Neural progenitor cell (in vitro differentiated cells): Measurements from ENCODE around the gene PADI4. TPM values are rescaled to one million over a fixed set of nuclear protein-coding genes. Genes with fewer than 3 reads are reported as not detected.

Experiments used
- DNase-seq: peaks from one replicate; pipeline ENCODE4 v3.0.0-alpha.2; 2016; ENCODE audit warnings: low spot score
- H2AFZ ChIP-seq: fragments of 200-600 bp; sonication (generic); replicated peaks from 2 replicates; pipeline ENCODE4 v1.6.1; 2016; ENCODE audit warnings: antibody characterized with exemption
- H3F3A ChIP-seq: fragments of 200-600 bp; sonication (generic); 2 replicates; pipeline ENCODE4 v1.6.1; 2016; ENCODE audit warnings: antibody characterized with exemption, low read depth
- H3K27ac ChIP-seq: fragments of 200-600 bp; sonication (generic); 2 replicates; pipeline ENCODE4 v1.5.1; 2016; ENCODE audit warnings: mild to moderate bottlenecking
- H3K27me3 ChIP-seq: fragments of 200-600 bp; sonication (generic); 2 replicates; pipeline ENCODE4 v1.6.1; 2016; ENCODE audit warnings: mild to moderate bottlenecking, moderate library complexity
- H3K36me3 ChIP-seq: fragments of 200-600 bp; sonication (generic); 2 replicates; pipeline ENCODE4 v1.5.1; 2016
- H3K4me1 ChIP-seq: fragments of 200-600 bp; sonication (generic); 2 replicates; pipeline ENCODE4 v1.6.1; 2016; ENCODE audit warnings: mixed run types
- H3K4me2 ChIP-seq: fragments of 200-600 bp; sonication (generic); 2 replicates; pipeline ENCODE4 v1.6.1; 2016
- H3K4me3 ChIP-seq: fragments of 200-600 bp; sonication (generic); 2 replicates; pipeline ENCODE4 v1.5.1; 2016
- H3K79me2 ChIP-seq: fragments of 200-600 bp; sonication (generic); 2 replicates; pipeline ENCODE4 v1.6.1; 2016; ENCODE audit warnings: low read depth
- H3K9ac ChIP-seq: fragments of 200-600 bp; sonication (generic); 2 replicates; pipeline ENCODE4 v1.6.1; 2016
- H3K9me3 ChIP-seq: fragments of 200-600 bp; sonication (generic); 2 replicates; pipeline ENCODE4 v1.5.1; 2016; ENCODE audit warnings: low read depth
- H4K20me1 ChIP-seq: fragments of 200-600 bp; sonication (generic); 2 replicates; pipeline ENCODE4 v1.6.1; 2016; ENCODE audit warnings: low read depth
- H3K27ac Mint-ChIP-seq: 3 replicates; pipeline ENCODE4 v1.8.0; 2021; ENCODE audit warnings: mixed read lengths
- H3K27me3 Mint-ChIP-seq: 2 replicates; pipeline ENCODE4 v1.8.0; 2022; ENCODE audit warnings: low read depth, mild to moderate bottlenecking, inconsistent platforms, moderate library complexity, mixed read lengths; ENCODE audit not compliant: insufficient read depth
- H3K36me3 Mint-ChIP-seq: 3 replicates; pipeline ENCODE4 v1.8.0; 2021; ENCODE audit warnings: mixed read lengths
- H3K4me1 Mint-ChIP-seq: 3 replicates; pipeline ENCODE4 v1.8.0; 2021; ENCODE audit warnings: mixed read lengths
- H3K4me3 Mint-ChIP-seq: 3 replicates; pipeline ENCODE4 v1.8.0; 2021; ENCODE audit warnings: mild to moderate bottlenecking, moderate library complexity, mixed read lengths
- H3K9me3 Mint-ChIP-seq: 3 replicates; pipeline ENCODE4 v1.8.0; 2020; ENCODE audit warnings: mixed read lengths
- CTCF ChIP-seq: fragments of 200-600 bp; sonication (generic); IDR thresholded peaks from 2 replicates; pipeline ENCODE4 v1.5.1; 2017; ENCODE audit warnings: antibody characterized with exemption, mild to moderate bottlenecking
- EZH2 ChIP-seq: fragments of 200-600 bp; sonication (generic); IDR thresholded peaks from 2 replicates; pipeline ENCODE4 v1.6.1; 2017; ENCODE audit warnings: antibody characterized with exemption, mild to moderate bottlenecking, moderate library complexity
- EZH2phosphoT487 ChIP-seq: fragments of 200-600 bp; sonication (generic); IDR thresholded peaks from 2 replicates; pipeline ENCODE4 v1.6.1; 2017; ENCODE audit warnings: antibody characterized with exemption
- total RNA-seq: library from RNA; depleted of rRNA; stranded (reverse); fragments of >200 nt; gene quantifications from 2 replicates; pipeline ENCODE4 v1.2.3, GENCODE V29; 2015; ENCODE audit warnings: low replicate concordance

The PADI4 gene
- total RNA-seq, 1 donor from 2014 or later = not detected

GRCh38 chr1:17280436-17280835 lies 27.6 kb upstream of the PADI4 start:
- no peaks in the 10 kb centered on the region for H3K36me3 ChIP-seq
- H3K27me3 ChIP-seq = no peaks in the 10 kb centered on the region
- no peak for DNase-seq
- H3K36me3 Mint-ChIP-seq = no peaks in the 10 kb centered on the region
- no peaks in the 10 kb centered on the region for H4K20me1 ChIP-seq
- no peak overlapping the region for H3K9ac ChIP-seq
- no peaks in the 10 kb centered on the region for H3K79me2 ChIP-seq
- H2AFZ ChIP-seq = no peak overlapping the region
- H3F3A ChIP-seq = no peaks in the 10 kb centered on the region
- no peak overlapping the region for H3K4me3 Mint-ChIP-seq
- H3K27ac ChIP-seq = no peak overlapping the region
- H3K9me3 Mint-ChIP-seq = no peaks in the 10 kb centered on the region
- no peak overlapping the region for H3K27ac Mint-ChIP-seq
- H3K4me2 ChIP-seq = no peak overlapping the region
- no peaks in the 10 kb centered on the region for H3K4me1 ChIP-seq
- H3K27me3 Mint-ChIP-seq = no peaks in the 10 kb centered on the region
- no peak overlapping the region for H3K4me3 ChIP-seq
- H3K9me3 ChIP-seq = no peaks in the 10 kb centered on the region
- H3K4me1 Mint-ChIP-seq = peaks cover 9% of the 10 kb centered on the region
- no peak for TF ChIP-seq CTCF
- TF ChIP-seq EZH2 = no peak
- no peak for TF ChIP-seq EZH2phosphoT487

- no peaks in the 10 kb centered on the region for H4K20me1 ChIP-seq
- H3F3A ChIP-seq = no peaks in the 10 kb centered on the region
- no peaks in the 10 kb centered on the region for H3K27me3 ChIP-seq
- no peak overlapping the region for H3K27ac ChIP-seq
- H3K36me3 ChIP-seq = no peaks in the 10 kb centered on the region
- no peaks in the 10 kb centered on the region for H3K79me2 ChIP-seq
- H3K27me3 Mint-ChIP-seq = no peaks in the 10 kb centered on the region
- no peak overlapping the region for H3K4me2 ChIP-seq
- H3K4me1 ChIP-seq = no peaks in the 10 kb centered on the region
- H3K27ac Mint-ChIP-seq = no peak overlapping the region
- TF ChIP-seq EZH2phosphoT487 (no peak), CTCF (no peak)
- no peaks in the 10 kb centered on the region for H3K36me3 Mint-ChIP-seq
- H3K4me3 Mint-ChIP-seq = no peak overlapping the region
- no peak overlapping the region for H3K4me3 ChIP-seq
- H3K4me1 Mint-ChIP-seq = peaks cover 9% of the 10 kb centered on the region
- H3K9ac ChIP-seq = no peak overlapping the region
- H3K9me3 ChIP-seq = no peaks in the 10 kb centered on the region
- DNase-seq = no peak
- H2AFZ ChIP-seq = no peak overlapping the region
- no peaks in the 10 kb centered on the region for H3K9me3 Mint-ChIP-seq
These were observed 27.1 kb upstream of the PADI4 start for GRCh38 chr1:17280894-17281293.

DNA sequence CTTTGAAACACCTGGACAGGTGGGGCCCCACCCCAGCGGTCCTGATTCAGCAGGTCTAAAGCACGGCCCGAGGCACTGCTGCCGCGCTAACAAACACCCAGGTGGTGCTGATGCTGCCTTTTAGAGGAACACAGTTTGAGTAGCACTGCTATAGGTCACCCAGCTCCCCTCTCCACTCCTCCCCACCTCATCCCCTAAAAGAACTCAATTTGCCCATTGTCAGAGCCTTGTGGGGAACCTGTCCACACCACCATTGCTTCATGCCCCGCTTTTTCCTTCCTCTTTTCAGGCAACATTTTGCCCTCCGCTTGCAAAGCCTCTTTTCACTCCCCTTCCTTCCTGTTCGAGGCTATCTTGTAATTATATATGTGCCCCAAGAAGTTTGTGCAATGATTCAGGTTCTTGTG lies 26.2 kb upstream of the PADI4 start:
- Histone ChIP-seq H3K9ac (no peak overlapping the region), H3K4me3 (no peak overlapping the region), H3K4me1 (no peaks in the 10 kb centered on the region), H2AFZ (no peak overlapping the region), H3K27me3 (no peaks in the 10 kb centered on the region), H3K79me2 (no peaks in the 10 kb centered on the region), H3F3A (no peaks in the 10 kb centered on the region), H4K20me1 (no peaks in the 10 kb centered on the region), H3K9me3 (no peaks in the 10 kb centered on the region), H3K4me2 (no peak overlapping the region), H3K36me3 (no peaks in the 10 kb centered on the region), H3K27ac (no peak overlapping the region)
- no peak overlapping the region for H3K4me3 Mint-ChIP-seq
- TF ChIP-seq EZH2phosphoT487 (no peak), CTCF (no peak)
- DNase-seq = no peak
- no peaks in the 10 kb centered on the region for H3K36me3 Mint-ChIP-seq
- no peaks in the 10 kb centered on the region for H3K27me3 Mint-ChIP-seq
- no peak overlapping the region for H3K27ac Mint-ChIP-seq
- no peaks in the 10 kb centered on the region for H3K9me3 Mint-ChIP-seq
- peaks cover 9% of the 10 kb centered on the region for H3K4me1 Mint-ChIP-seq

DNA sequence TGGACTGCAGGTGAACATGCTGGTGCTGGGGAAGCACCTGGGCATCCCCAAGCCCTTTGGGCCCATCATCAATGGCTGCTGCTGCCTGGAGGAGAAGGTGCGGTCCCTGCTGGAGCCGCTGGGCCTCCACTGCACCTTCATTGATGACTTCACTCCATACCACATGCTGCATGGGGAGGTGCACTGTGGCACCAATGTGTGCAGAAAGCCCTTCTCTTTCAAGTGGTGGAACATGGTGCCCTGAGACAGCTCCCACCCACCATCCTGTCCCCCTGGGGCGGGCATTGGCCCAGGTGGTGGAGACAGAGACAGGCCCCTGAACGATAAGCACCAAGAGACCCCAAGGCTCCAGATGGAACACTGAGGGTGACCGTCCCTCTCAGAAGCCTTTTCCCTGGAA lies 25.2 kb upstream of the PADI4 start:
- Mint-ChIP-seq H3K36me3 (no peaks in the 10 kb centered on the region), H3K9me3 (no peaks in the 10 kb centered on the region), H3K27me3 (peaks cover 1% of the 10 kb centered on the region), H3K27ac (no peak overlapping the region), H3K4me1 (peaks cover 9% of the 10 kb centered on the region), H3K4me3 (no peak overlapping the region)
- H3F3A ChIP-seq = no peaks in the 10 kb centered on the region
- no peaks in the 10 kb centered on the region for H4K20me1 ChIP-seq
- H3K79me2 ChIP-seq = no peaks in the 10 kb centered on the region
- no peak for DNase-seq
- no peak overlapping the region for H3K9ac ChIP-seq
- H3K36me3 ChIP-seq = no peaks in the 10 kb centered on the region
- no peak overlapping the region for H2AFZ ChIP-seq
- H3K27me3 ChIP-seq = no peaks in the 10 kb centered on the region
- no peak overlapping the region for H3K4me3 ChIP-seq
- no peak for TF ChIP-seq EZH2phosphoT487
- TF ChIP-seq EZH2 = no peak
- TF ChIP-seq CTCF = no peak
- no peaks in the 10 kb centered on the region for H3K4me1 ChIP-seq
- H3K4me2 ChIP-seq = no peak overlapping the region
- no peaks in the 10 kb centered on the region for H3K9me3 ChIP-seq
- no peak overlapping the region for H3K27ac ChIP-seq
